ENCODE measurements around the gene ARID3C.

The ARID3C gene

GRCh38 chr9:34607331-34607730 is 21.5 kb downstream of the ARID3C start:
- Histone ChIP-seq H4K8ac (ENCODE audit: low read length) (no peak overlapping the region), H2BK5ac (ENCODE audit: low read depth, low read length, poor library complexity, severe bottlenecking) (no peak overlapping the region), H3K9ac (ENCODE audit: low read length) (no peak overlapping the region), H3K14ac (ENCODE audit: low read length in 2 of 2) (no peak overlapping the region), H3K36me3 (ENCODE audit: control insufficient read depth in 1 of 2, insufficient read depth in 2 of 2, low read depth in 1 of 2, low read length in 2 of 2) (peaks cover 0 to 6% of the 10 kb centered on the region in 2 experiments), H2AFZ (ENCODE audit: low read depth, low read length) (no peak overlapping the region), H2BK15ac (ENCODE audit: low read depth, poor library complexity, severe bottlenecking) (no peak overlapping the region), H3K4me2 (ENCODE audit: low read length, poor library complexity, severe bottlenecking) (no peak overlapping the region), H3K79me1 (replicated peaks; ENCODE audit: low read length, poor library complexity, severe bottlenecking) (peaks cover 9% of the 10 kb centered on the region), H3K4me3 (ENCODE audit: insufficient read depth in 1 of 2, low read depth in 1 of 2, low read length in 2 of 2) (no peak overlapping the region), H3K27ac (ENCODE audit: low read length, poor library complexity, severe bottlenecking) (no peak overlapping the region), H3K18ac (ENCODE audit: low read depth in 1 of 2, low read length in 2 of 2) (no peak overlapping the region), H2BK12ac (ENCODE audit: low read length in 2 of 2) (no peak overlapping the region), H4K91ac (ENCODE audit: low read length) (no peak overlapping the region), H2BK120ac (ENCODE audit: low read depth, low read length) (no peak overlapping the region), H3K23ac (ENCODE audit: low read length in 2 of 2) (no peak overlapping the region), H3K27me3 (ENCODE audit: control insufficient read depth in 1 of 2, insufficient read depth in 1 of 2, low read length in 2 of 2) (peaks cover 20 to 21% of the 10 kb centered on the region in 2 experiments), H2AK5ac (ENCODE audit: low read length, severe bottlenecking) (no peak overlapping the region), H3K4ac (ENCODE audit: low read depth in 1 of 2, low read length in 2 of 2) (no peak overlapping the region), H3K9me3 (ENCODE audit: control insufficient read depth, low read length) (no peaks in the 10 kb centered on the region), H3K4me1 (ENCODE audit: control insufficient read depth, insufficient read depth, low read depth, low read length) (peaks cover 11% of the 10 kb centered on the region)
- no peak for DNase-seq
- WGBS: 56% methylated on average over 2 of the region's 2 CpGs

GRCh38 chr9:34606905-34607304 is 22.0 kb downstream of the ARID3C start:
- H3K4me1 ChIP-seq (ENCODE audit: control insufficient read depth, insufficient read depth, low read depth, low read length): peaks cover 9% of the 10 kb centered on the region
- H3K14ac ChIP-seq (ENCODE audit: low read length in 2 of 2): no peak overlapping the region
- no peak overlapping the region for H3K4me2 ChIP-seq (ENCODE audit: low read length, poor library complexity, severe bottlenecking)
- no peak overlapping the region for H3K18ac ChIP-seq (ENCODE audit: low read depth in 1 of 2, low read length in 2 of 2)
- peaks cover 9% of the 10 kb centered on the region for H3K79me1 ChIP-seq (replicated peaks; ENCODE audit: low read length, poor library complexity, severe bottlenecking)
- no peak overlapping the region for H2BK120ac ChIP-seq (ENCODE audit: low read depth, low read length)
- H2AFZ ChIP-seq (ENCODE audit: low read depth, low read length): no peak overlapping the region
- no peak overlapping the region for H2BK15ac ChIP-seq (ENCODE audit: low read depth, poor library complexity, severe bottlenecking)
- H2AK5ac ChIP-seq (ENCODE audit: low read length, severe bottlenecking): no peak overlapping the region
- no peak overlapping the region for H2BK5ac ChIP-seq (ENCODE audit: low read depth, low read length, poor library complexity, severe bottlenecking)
- H4K8ac ChIP-seq (ENCODE audit: low read length): no peak overlapping the region
- no peak overlapping the region for H2BK12ac ChIP-seq (ENCODE audit: low read length in 2 of 2)
- DNase-seq: no peak
- no peak overlapping the region for H3K9ac ChIP-seq (ENCODE audit: low read length)
- H3K27ac ChIP-seq (ENCODE audit: low read length, poor library complexity, severe bottlenecking): no peak overlapping the region
- no peaks in the 10 kb centered on the region for H3K9me3 ChIP-seq (ENCODE audit: control insufficient read depth, low read length)
- no peak overlapping the region for H3K23ac ChIP-seq (ENCODE audit: low read length in 2 of 2)
- WGBS: 80% methylated on average over 3 of the region's 3 CpGs
- H3K36me3 ChIP-seq (ENCODE audit: control insufficient read depth in 1 of 2, insufficient read depth in 2 of 2, low read depth in 1 of 2, low read length in 2 of 2): peaks cover 0 to 6% of the 10 kb centered on the region in 2 experiments
- no peak overlapping the region for H4K91ac ChIP-seq (ENCODE audit: low read length)
- H3K4ac ChIP-seq (ENCODE audit: low read depth in 1 of 2, low read length in 2 of 2): no peak overlapping the region
- H3K27me3 ChIP-seq (ENCODE audit: control insufficient read depth in 1 of 2, insufficient read depth in 1 of 2, low read length in 2 of 2): peaks cover 20 to 25% of the 10 kb centered on the region in 2 experiments
- H3K4me3 ChIP-seq (ENCODE audit: insufficient read depth in 1 of 2, low read depth in 1 of 2, low read length in 2 of 2): no peak overlapping the region

- Histone ChIP-seq H3K9ac (ENCODE audit: low read length) (no peak overlapping the region), H3K23ac (ENCODE audit: low read length in 2 of 2) (no peak overlapping the region), H3K9me3 (ENCODE audit: control insufficient read depth, low read length) (no peaks in the 10 kb centered on the region), H3K4ac (ENCODE audit: low read depth in 1 of 2, low read length in 2 of 2) (no peak overlapping the region), H2BK120ac (ENCODE audit: low read depth, low read length) (no peak overlapping the region), H2BK5ac (ENCODE audit: low read depth, low read length, poor library complexity, severe bottlenecking) (no peak overlapping the region), H3K79me1 (replicated peaks; ENCODE audit: low read length, poor library complexity, severe bottlenecking) (peaks cover 8% of the 10 kb centered on the region), H3K4me2 (ENCODE audit: low read length, poor library complexity, severe bottlenecking) (no peak overlapping the region), H3K18ac (ENCODE audit: low read depth in 1 of 2, low read length in 2 of 2) (no peak overlapping the region), H4K8ac (ENCODE audit: low read length) (no peak overlapping the region), H2AK5ac (ENCODE audit: low read length, severe bottlenecking) (no peak overlapping the region), H2BK15ac (ENCODE audit: low read depth, poor library complexity, severe bottlenecking) (no peak overlapping the region), H3K27ac (ENCODE audit: low read length, poor library complexity, severe bottlenecking) (no peak overlapping the region), H2AFZ (ENCODE audit: low read depth, low read length) (no peak overlapping the region), H4K91ac (ENCODE audit: low read length) (no peak overlapping the region), H3K27me3 (ENCODE audit: control insufficient read depth in 1 of 2, insufficient read depth in 1 of 2, low read length in 2 of 2) (peaks cover 20 to 32% of the 10 kb centered on the region in 2 experiments), H3K4me1 (ENCODE audit: control insufficient read depth, insufficient read depth, low read depth, low read length) (peaks cover 7% of the 10 kb centered on the region), H3K14ac (ENCODE audit: low read length in 2 of 2) (no peak overlapping the region), H3K4me3 (ENCODE audit: insufficient read depth in 1 of 2, low read depth in 1 of 2, low read length in 2 of 2) (no peak overlapping the region), H3K36me3 (ENCODE audit: control insufficient read depth in 1 of 2, insufficient read depth in 2 of 2, low read depth in 1 of 2, low read length in 2 of 2) (peaks cover 0 to 6% of the 10 kb centered on the region in 2 experiments), H2BK12ac (ENCODE audit: low read length in 2 of 2) (no peak overlapping the region)
- DNase-seq: no peak
These were observed 22.7 kb downstream of the ARID3C start for GRCh38 chr9:34606190-34606589.

GRCh38 chr9:34603610-34604231 is 25.1 kb downstream of the ARID3C start:
- Histone ChIP-seq H3K27me3 (ENCODE audit: control insufficient read depth in 1 of 2, insufficient read depth in 1 of 2, low read length in 2 of 2) (peaks cover 26 to 57% of the 10 kb centered on the region in 2 experiments), H3K9ac (ENCODE audit: low read length) (no peak overlapping the region), H4K91ac (ENCODE audit: low read length) (no peak overlapping the region), H3K4ac (ENCODE audit: low read depth in 1 of 2, low read length in 2 of 2) (no peak overlapping the region), H3K9me3 (ENCODE audit: control insufficient read depth, low read length) (no peaks in the 10 kb centered on the region), H3K4me1 (ENCODE audit: control insufficient read depth, insufficient read depth, low read depth, low read length) (no peaks in the 10 kb centered on the region), H2AFZ (ENCODE audit: low read depth, low read length) (no peak overlapping the region), H3K4me2 (ENCODE audit: low read length, poor library complexity, severe bottlenecking) (no peak overlapping the region), H2AK5ac (ENCODE audit: low read length, severe bottlenecking) (no peak overlapping the region), H4K8ac (ENCODE audit: low read length) (no peak overlapping the region), H3K18ac (ENCODE audit: low read depth in 1 of 2, low read length in 2 of 2) (no peak overlapping the region), H2BK12ac (ENCODE audit: low read length in 2 of 2) (no peak overlapping the region), H3K23ac (ENCODE audit: low read length in 2 of 2) (no peak overlapping the region), H3K14ac (ENCODE audit: low read length in 2 of 2) (no peak overlapping the region), H3K27ac (ENCODE audit: low read length, poor library complexity, severe bottlenecking) (no peak overlapping the region), H2BK120ac (ENCODE audit: low read depth, low read length) (no peak overlapping the region), H2BK5ac (ENCODE audit: low read depth, low read length, poor library complexity, severe bottlenecking) (no peak overlapping the region), H3K4me3 (ENCODE audit: insufficient read depth in 1 of 2, low read depth in 1 of 2, low read length in 2 of 2) (no peak overlapping the region), H2BK15ac (ENCODE audit: low read depth, poor library complexity, severe bottlenecking) (no peak overlapping the region), H3K36me3 (ENCODE audit: control insufficient read depth in 1 of 2, insufficient read depth in 2 of 2, low read depth in 1 of 2, low read length in 2 of 2) (no peaks in the 10 kb centered on the region), H3K79me1 (replicated peaks; ENCODE audit: low read length, poor library complexity, severe bottlenecking) (no peaks in the 10 kb centered on the region)
- DNase-seq: peak; percentile 79
- 37% methylated on average over 2 of the region's 4 CpGs for WGBS
